SK-N-DZ (cell line): ENCODE measurements around the gene EXOC6. TPM values are rescaled to one million over a fixed set of nuclear protein-coding genes. Genes with fewer than 3 reads are reported as not detected.

Source experiments
- DNase-seq: peaks from one replicate; pipeline ENCODE4 v3.0.0-alpha.2; 2015; ENCODE audit warnings: low spot score
- polyA plus RNA-seq, 2 experiments: library from polyadenylated mRNA; depleted of rRNA; stranded (reverse); fragments of >200 nt; gene quantifications; 2 replicates each; pipeline ENCODE4 v1.2.3, GENCODE V29; 2014

EXOC6 gene, protein sequence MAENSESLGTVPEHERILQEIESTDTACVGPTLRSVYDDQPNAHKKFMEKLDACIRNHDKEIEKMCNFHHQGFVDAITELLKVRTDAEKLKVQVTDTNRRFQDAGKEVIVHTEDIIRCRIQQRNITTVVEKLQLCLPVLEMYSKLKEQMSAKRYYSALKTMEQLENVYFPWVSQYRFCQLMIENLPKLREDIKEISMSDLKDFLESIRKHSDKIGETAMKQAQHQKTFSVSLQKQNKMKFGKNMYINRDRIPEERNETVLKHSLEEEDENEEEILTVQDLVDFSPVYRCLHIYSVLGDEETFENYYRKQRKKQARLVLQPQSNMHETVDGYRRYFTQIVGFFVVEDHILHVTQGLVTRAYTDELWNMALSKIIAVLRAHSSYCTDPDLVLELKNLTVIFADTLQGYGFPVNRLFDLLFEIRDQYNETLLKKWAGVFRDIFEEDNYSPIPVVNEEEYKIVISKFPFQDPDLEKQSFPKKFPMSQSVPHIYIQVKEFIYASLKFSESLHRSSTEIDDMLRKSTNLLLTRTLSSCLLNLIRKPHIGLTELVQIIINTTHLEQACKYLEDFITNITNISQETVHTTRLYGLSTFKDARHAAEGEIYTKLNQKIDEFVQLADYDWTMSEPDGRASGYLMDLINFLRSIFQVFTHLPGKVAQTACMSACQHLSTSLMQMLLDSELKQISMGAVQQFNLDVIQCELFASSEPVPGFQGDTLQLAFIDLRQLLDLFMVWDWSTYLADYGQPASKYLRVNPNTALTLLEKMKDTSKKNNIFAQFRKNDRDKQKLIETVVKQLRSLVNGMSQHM
- 13.9 and 17.8 TPM in 2 replicates for polyA plus RNA-seq (2014; cell fraction: cytosol; rRNA removed)
- 9.9 and 11.1 TPM in 2 replicates for polyA plus RNA-seq (2014; cell fraction: nucleus; rRNA removed)

DNA sequence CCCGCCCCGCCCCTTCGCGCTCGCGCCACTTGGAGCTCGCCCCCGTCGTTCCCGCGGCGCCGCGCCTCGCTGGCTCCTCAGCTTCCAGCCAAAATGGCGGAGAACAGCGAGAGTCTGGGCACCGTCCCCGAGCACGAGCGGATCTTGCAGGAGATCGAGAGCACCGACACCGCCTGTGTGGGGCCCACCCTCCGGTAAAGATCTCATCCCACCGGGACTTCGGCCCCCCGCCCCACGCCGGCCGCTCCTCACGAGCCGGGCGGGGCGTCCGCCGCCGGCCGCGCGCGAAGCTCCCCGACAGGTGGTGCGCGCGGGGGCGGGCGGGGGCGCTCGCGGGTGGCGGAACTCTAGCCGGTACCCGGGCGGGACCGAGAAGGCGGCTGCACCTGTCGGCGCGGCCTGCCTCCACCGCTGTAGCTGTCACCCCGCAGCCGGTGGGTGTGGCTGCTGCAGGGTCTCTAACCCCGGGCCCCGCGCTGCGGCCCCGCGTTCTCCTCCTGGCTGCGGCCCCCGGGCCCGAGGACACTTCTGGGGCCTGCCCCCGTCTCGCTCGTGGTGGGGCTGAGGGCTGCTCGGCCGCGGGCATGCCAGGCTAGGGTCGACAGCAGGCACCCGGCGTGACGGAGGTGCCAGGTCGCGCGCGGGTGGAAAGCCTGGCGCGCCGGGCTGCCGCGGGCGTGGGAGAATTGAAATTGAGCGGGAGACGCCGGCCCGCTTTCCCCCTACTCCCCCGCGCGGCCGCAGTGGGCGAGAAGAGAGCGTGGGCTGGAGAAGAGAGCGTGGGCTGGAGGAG lies at the start of gene EXOC6:
Gene EXOC6 (plus strand): TSS at position 80 of the 793 bp plus-strand sequence. CDS start 14 bp downstream, at position 94.
- DNase-seq = peak; percentile 78

DNA sequence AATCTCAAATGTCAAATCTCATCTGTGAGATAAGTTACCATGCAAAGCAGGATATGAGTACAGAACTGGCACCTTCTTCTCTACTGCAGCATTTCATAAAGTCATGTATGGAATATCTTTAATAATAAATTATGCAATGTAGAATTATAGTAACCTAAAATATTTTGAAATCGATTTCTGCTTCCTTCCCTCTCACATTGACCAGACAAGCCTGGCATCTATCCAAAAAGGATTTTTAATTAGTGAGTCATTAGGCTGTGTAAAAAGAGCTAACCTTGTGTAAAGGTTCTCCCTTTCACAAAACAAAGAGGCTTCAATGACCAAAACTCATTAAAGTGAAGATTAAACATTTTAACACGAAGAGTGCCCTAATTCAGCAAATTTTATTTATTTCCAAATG lies 48.8 kb upstream of the EXOC6 start:
- no peak for DNase-seq

DNA sequence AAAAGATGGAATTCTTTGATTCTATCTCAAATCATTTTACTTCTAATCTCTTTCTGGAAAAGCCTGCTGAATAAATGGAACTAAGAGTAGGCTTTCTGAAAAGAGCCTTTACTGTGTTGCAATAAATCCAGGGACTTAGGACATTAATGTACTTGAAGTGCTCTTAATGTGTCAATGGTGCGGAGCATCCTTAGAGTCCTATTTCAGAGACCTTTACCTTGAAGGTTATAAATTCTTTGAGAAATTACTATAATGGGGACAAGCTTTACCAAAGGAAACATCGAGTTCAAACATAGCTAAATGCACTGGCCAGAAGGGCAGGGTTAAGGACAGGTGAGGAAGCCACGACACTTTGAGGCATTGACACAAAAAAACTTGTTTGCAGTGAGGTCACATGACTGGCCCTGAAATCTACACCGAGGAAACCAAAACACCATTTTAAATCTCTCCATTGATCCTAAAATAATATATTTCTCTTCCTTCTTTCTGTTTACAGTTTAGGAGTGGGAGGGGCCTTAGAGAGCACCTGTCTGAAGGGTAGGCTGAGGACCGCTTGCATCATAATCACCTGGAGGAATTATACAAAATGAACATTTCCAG lies 48.1 kb upstream of the EXOC6 start:
- DNase-seq = no peak

GRCh38 chr10:92801978-92802872 lies 46.1 kb upstream of the EXOC6 start:
- DNase-seq = no peak

DNA sequence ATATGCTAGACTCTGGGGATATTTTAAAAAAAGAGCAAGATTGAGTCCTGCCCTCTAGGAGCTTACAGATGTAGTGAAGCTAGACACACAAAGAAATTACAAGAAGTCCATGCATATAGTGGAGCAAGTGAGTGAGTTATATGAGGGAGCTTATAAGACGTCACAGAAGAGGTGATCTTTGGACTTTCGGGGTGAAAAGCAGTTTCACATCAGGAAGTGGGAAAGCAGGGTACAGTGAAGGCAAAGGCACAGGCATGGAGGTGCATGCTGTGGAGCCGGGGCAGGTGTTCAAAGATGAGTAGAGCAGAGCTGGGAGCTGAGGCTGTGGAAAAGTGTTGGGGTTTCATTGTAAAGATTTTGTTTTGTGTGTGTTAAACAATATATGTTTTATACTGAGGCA lies 38.5 kb upstream of the EXOC6 start:
- no peak for DNase-seq

DNA sequence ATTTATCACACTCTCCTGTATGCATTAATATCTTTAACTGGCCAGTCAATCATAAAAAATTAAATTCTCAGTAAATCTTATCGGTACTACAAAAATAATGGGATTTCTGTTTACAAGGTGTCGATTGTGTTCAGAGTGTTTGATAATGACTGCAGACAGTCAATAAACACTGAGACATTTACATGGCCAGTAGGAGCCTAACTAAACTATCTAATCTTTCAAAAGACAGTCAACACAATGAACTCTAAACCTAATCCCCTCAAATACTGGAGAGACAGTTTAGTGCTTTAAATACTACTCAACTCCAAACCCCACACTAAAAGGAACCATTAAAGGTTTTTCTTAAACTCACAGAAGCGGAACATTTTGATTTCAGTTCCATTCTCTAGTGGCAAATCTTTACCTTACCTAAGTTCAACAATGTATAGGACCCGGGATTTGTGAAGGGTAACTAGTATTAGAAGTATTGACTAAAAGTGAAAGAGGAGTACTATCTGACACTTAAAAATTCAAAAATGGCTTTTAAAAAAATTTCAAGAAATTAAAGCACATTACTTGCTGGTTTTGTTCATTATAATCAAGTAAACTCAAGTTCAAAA lies 37.3 kb upstream of the EXOC6 start:
- no peak for DNase-seq

DNA sequence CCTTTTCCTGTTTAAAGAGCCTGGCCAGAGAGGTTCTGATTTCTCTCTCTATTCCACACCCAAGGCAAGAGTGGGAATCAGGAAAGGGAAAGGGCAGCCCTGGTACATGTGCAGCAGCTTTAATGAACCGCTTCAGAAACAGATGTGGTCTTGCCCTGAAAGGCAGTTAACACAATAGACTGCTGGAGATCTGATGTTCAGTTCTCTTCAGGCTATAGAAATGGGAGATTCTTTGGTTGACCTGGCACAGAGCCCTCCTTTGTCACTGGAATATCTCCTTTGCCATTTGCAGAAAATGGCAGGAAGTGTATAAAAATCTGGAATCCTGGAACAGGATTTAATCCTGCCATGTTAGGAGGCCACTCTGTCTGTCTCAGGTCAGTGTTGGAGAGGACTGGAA lies 36.3 kb upstream of the EXOC6 start:
- DNase-seq = no peak

DNA sequence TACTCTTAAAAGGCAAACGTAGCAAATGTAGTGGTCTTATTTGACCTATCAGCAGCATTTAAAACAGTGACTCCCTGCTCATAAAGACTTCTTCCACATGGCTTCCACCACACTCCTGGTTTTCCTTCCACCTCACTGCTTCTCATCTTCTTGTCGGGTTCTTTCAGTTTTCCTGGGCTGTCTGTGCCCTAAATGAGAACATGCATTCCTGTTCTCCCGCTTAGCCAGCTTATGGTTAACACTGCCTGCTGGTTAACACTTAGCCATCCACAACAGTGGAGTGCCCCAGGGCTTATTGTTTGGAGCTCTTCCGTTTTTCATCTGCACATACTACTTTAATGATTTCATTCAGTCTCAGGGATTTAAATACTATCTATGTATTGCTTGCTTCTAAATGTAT lies 34.3 kb upstream of the EXOC6 start:
- no peak for DNase-seq

GRCh38 chr10:92814790-92815189 lies 33.5 kb upstream of the EXOC6 start:
- no peak for DNase-seq

DNA sequence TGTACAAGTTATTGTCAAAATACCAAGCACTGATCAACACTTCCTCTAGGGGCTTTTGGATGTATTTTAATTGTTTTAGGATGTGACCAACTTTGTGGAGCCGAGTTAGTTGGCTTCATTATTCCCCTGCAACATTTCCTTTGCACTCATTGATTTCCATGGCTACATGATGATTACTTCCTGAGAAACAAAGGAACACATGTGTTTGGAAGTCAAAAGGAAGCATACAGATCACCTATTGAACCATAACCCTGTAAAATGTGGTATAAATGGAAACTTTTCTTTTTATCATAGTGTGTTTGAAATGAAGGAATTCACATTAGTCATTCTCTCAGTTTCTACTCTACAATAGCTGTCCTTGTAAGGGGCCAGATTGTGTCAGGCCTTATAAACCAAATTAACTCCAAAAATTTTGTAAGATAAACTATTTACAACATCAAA lies 32.2 kb upstream of the EXOC6 start:
- DNase-seq = no peak

DNA sequence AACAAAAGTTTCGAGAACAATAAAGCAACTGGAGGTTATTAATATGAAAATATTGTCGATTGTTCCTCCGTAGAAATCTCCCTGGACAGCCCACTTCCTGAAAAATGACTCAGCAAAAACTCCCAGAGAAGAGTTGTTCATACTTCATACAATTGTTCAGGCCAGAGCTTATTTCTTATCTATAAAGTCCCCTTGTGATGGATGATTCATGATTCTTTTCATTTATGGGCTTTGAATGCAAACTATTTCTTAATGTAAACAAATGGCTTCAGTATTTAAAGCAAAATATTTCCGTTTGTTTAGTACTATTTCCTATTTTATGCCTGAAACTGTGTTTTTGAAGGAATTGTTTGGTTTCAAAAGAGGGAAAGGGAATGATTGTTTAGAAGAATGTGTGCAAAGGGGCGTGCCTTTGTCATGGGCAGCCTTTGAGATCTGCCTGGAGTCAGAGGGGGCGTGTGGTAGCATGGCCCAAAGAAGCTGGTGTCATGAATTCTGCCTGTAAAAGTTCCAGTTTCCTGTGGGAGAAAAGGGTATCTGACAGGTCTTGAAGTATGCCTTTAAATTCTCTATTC lies 26.2 kb upstream of the EXOC6 start:
- DNase-seq = no peak

DNA sequence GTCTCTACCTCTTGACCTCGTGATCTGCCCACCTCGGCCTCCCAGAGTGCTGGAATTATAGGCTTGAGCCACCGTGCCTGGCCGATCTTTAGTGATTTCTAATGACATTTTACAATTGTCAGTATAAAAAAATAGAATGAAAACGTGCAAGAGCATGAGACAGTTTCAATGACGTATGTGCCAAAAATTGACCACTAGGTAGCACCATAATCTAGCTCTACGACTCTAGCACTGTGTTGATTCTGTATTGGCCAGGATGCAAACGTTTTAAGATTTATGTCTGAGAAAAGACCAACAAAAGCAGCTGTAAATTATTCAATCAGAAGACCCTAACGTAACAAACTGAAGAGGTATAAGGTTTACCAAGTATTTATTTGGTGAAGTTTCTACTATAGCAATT lies 25.4 kb upstream of the EXOC6 start:
- no peak for DNase-seq

GRCh38 chr10:92826061-92826460 lies 22.3 kb upstream of the EXOC6 start:
- DNase-seq = no peak

GRCh38 chr10:92826504-92826903 lies 21.8 kb upstream of the EXOC6 start:
- DNase-seq = no peak

DNA sequence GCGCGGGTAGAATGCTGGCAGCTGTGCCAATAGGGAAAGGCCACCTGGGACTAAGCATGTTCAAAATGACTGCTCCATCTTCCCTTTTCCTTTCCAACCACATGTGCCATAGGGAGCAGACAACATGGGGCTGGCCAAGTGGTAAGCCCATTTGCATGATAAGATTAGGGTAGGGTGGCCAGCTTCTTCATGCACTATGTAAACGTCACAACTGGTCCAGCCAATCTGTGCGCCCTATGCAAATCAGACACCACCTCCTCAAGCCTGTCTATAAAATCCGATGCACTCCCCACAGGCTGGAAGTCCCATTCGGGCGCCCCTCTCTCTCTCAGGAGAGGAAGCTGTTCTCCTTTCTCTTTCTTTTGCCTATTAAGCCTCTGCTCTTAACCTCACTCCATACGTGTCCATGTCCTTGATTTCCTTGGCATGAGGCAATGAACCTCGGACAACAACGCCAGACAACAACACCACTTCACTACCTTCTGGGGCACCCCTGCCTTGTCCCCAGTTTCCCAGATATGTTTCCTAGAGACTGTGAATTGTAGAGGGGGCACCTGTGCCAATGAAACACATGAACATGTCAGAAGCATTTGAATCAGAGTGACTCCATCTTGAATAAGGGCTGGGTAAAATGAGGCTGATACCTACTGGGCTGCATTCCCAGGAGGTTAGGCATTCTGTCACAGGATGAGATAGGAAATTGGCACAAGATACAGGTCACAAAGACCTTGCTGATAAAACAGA lies 19.1 kb upstream of the EXOC6 start:
- DNase-seq = peak; percentile 94

DNA sequence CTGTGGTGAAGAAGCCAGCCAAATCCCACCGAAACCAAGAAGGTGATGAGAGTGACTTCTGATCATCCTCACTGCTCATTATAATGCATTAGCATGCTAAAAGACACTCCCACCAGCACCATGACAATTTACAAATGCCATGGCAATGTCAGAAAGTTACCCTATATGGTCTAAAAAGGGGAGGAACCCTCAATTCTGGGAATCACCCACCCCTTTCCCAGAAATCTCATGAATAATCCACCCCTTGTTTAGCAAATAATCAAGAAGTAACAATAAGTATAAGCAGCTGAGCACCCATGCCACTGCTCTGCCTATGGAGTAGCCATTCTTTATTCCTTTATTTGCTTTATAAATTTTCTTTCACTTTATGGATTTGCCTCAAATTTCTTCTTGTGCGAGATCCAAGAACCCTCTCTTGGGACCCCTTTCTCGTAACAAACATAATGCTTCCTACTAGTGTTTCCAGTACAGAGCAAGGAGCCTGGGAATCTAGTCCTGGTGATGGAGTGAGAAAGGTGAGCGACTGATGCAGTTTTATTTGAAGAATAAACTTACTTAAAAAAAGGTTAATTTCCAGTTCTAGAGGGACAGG lies 18.4 kb upstream of the EXOC6 start:
- no peak for DNase-seq

GRCh38 chr10:92830478-92831389 lies 17.6 kb upstream of the EXOC6 start:
- DNase-seq = no peak
